Measurements from ENCODE around the gene VCPKMT. TPM values are rescaled to one million over a fixed set of nuclear protein-coding genes. Genes with fewer than 3 reads are reported as not detected.

The VCPKMT gene
- total RNA-seq, 1 donor from 2014 or later = 8.1 TPM

GRCh38 chr14:50069325-50069724 is 47.0 kb downstream of the VCPKMT start:
- Mint-ChIP-seq H3K9me3 (ENCODE audit: unreplicated experiment) (no peaks in the 10 kb centered on the region), H3K4me1 (ENCODE audit: unreplicated experiment) (no peaks in the 10 kb centered on the region), H3K36me3 (ENCODE audit: low read depth, unreplicated experiment) (peaks cover 6% of the 10 kb centered on the region), H3K27me3 (ENCODE audit: unreplicated experiment) (peaks cover 1% of the 10 kb centered on the region), H3K27ac (ENCODE audit: unreplicated experiment) (no peak overlapping the region), H3K4me3 (ENCODE audit: unreplicated experiment) (no peak overlapping the region)
- DNase-seq (ENCODE audit: low spot score) = no peak
- no peak for TF ChIP-seq CTCF (IDR thresholded peaks at IDR 0.05; ENCODE audit: unreplicated experiment)

- TF ChIP-seq CTCF (IDR thresholded peaks at IDR 0.05; ENCODE audit: unreplicated experiment) = no peak
- DNase-seq (ENCODE audit: low spot score) = no peak
- Mint-ChIP-seq H3K27ac (ENCODE audit: unreplicated experiment) (no peak overlapping the region), H3K4me3 (ENCODE audit: unreplicated experiment) (no peak overlapping the region), H3K36me3 (ENCODE audit: low read depth, unreplicated experiment) (peaks cover 6% of the 10 kb centered on the region), H3K4me1 (ENCODE audit: unreplicated experiment) (no peaks in the 10 kb centered on the region), H3K9me3 (ENCODE audit: unreplicated experiment) (no peaks in the 10 kb centered on the region), H3K27me3 (ENCODE audit: unreplicated experiment) (peaks cover 3% of the 10 kb centered on the region)
Measured at GRCh38 chr14:50068496-50068895, 47.9 kb downstream of the VCPKMT start.

GRCh38 chr14:50067723-50068495 is 48.5 kb downstream of the VCPKMT start:
- no peaks in the 10 kb centered on the region for H3K9me3 Mint-ChIP-seq (ENCODE audit: unreplicated experiment)
- DNase-seq (ENCODE audit: low spot score) = no peak

GRCh38 chr14:50065583-50065982 is 50.8 kb downstream of the VCPKMT start:
- Mint-ChIP-seq H3K9me3 (ENCODE audit: unreplicated experiment) (no peaks in the 10 kb centered on the region), H3K4me1 (ENCODE audit: unreplicated experiment) (peaks cover 20% of the 10 kb centered on the region), H3K36me3 (ENCODE audit: low read depth, unreplicated experiment) (peaks cover 6% of the 10 kb centered on the region), H3K4me3 (ENCODE audit: unreplicated experiment) (no peak overlapping the region), H3K27me3 (ENCODE audit: unreplicated experiment) (peaks cover 9% of the 10 kb centered on the region), H3K27ac (ENCODE audit: unreplicated experiment) (no peak overlapping the region)
- DNase-seq (ENCODE audit: low spot score) = no peak
- TF ChIP-seq CTCF (IDR thresholded peaks at IDR 0.05; ENCODE audit: unreplicated experiment) = no peak

More at GRCh38 chr14:50067723-50068495, 48.5 kb downstream of the VCPKMT start:
- no peak for TF ChIP-seq CTCF (IDR thresholded peaks at IDR 0.05; ENCODE audit: unreplicated experiment)
- Mint-ChIP-seq H3K36me3 (ENCODE audit: low read depth, unreplicated experiment) (peaks cover 6% of the 10 kb centered on the region), H3K4me1 (ENCODE audit: unreplicated experiment) (no peaks in the 10 kb centered on the region), H3K27me3 (ENCODE audit: unreplicated experiment) (peaks cover 5% of the 10 kb centered on the region), H3K27ac (ENCODE audit: unreplicated experiment) (no peak overlapping the region), H3K4me3 (ENCODE audit: unreplicated experiment) (peak overlapping the region; percentile 29)

- no peak for DNase-seq (ENCODE audit: low spot score)
- Mint-ChIP-seq H3K36me3 (ENCODE audit: low read depth, unreplicated experiment) (peaks cover 6% of the 10 kb centered on the region), H3K4me3 (ENCODE audit: unreplicated experiment) (no peak overlapping the region), H3K4me1 (ENCODE audit: unreplicated experiment) (peaks cover 26% of the 10 kb centered on the region), H3K27ac (ENCODE audit: unreplicated experiment) (no peak overlapping the region), H3K9me3 (ENCODE audit: unreplicated experiment) (no peaks in the 10 kb centered on the region), H3K27me3 (ENCODE audit: unreplicated experiment) (peaks cover 9% of the 10 kb centered on the region)
- no peak for TF ChIP-seq CTCF (IDR thresholded peaks at IDR 0.05; ENCODE audit: unreplicated experiment)
Measured at GRCh38 chr14:50064993-50065392, 51.4 kb downstream of the VCPKMT start.

Measured in endothelial cell (in vitro differentiated cells).